ENCODE results near the gene NCAM1.

GRCh38 chr11:113198972-113199661 is 237.9 kb downstream of the NCAM1 start:
- TF ChIP-seq TAF1 (IDR thresholded peaks at IDR 0.05; ENCODE audit: control insufficient read depth, extremely low read depth, insufficient read depth, low read length, severe bottlenecking) (no peak), CTCF (IDR thresholded peaks at IDR 0.05 in 2 of 3, conservative IDR thresholded peaks at IDR 0.05 in 1 of 3; ENCODE audit: insufficient read depth in 2 of 3, low read depth in 1 of 3, low read length in 3 of 3) (no peak), ZKSCAN3 (CRISPR knock-in tag; IDR thresholded peaks at IDR 0.05) (no peak), MXI1 (IDR thresholded peaks at IDR 0.05; ENCODE audit: low read depth, low read length) (no peak)

Data from K562 (cell line).